ENCODE results near the gene IL22RA1. TPM values are rescaled to one million over a fixed set of nuclear protein-coding genes. Genes with fewer than 3 reads are reported as not detected.

The IL22RA1 gene
- total and polyA plus RNA-seq, 2 of the 8 experiments (the other 6 are each of a cell fraction or from before 2014, with no cell fraction given) = 0.17 to 0.32 TPM

DNA sequence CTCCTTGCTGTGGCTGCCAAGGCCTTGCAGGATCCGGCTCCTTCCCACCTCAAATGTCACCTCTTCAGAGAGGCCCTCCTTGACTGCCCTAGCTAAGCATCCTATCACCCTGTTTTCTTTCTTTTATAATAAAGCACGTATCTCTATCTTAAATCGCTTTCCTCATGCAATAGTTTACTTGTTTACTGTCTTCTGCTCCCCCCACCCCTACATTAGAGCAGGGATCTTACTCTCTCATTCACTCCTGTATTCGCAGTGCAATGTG, 67.4 kb downstream of the IL22RA1 start:
- WGBS, 2 experiments (ENCODE audit: extremely low coverage in 1 of 2, insufficient coverage in 1 of 2, insufficient read length in 1 of 2, insufficient replicate concordance in 2 of 2, low coverage in 1 of 2, low lambda C conversion rate in 2 of 2, missing lambda C conversion rate in 1 of 2) = 90% methylated on average over 4 of the region's 4 CpGs; no CpG with 5 or more reads in 1 of the 2 experiments
- Histone ChIP-seq H3K4ac (replicated peaks; ENCODE audit: insufficient read length, low read depth, low read length) (no peak overlapping the region), H4K91ac (replicated peaks; ENCODE audit: insufficient read length, low read length) (no peak overlapping the region), H3K23ac (ENCODE audit: insufficient read length) (no peak overlapping the region), H3K4me3 (ENCODE audit: extremely low read depth in 1 of 4, insufficient read depth in 2 of 4, low read depth in 3 of 4, low read length in 4 of 4) (no peak overlapping the region), H4K5ac (ENCODE audit: insufficient read length, low read depth, low read length) (no peak overlapping the region), H3K79me2 (ENCODE audit: control insufficient read depth in 1 of 2, insufficient read depth in 2 of 2, low read length in 2 of 2) (no peaks in the 10 kb centered on the region), H2BK20ac (ENCODE audit: low read length) (no peak overlapping the region), H4K8ac (ENCODE audit: extremely low read depth, insufficient read depth, low read length) (no peak overlapping the region), H2BK12ac (ENCODE audit: low read depth, low read length) (no peak overlapping the region), H4K20me1 (replicated peaks in 1 of 2; ENCODE audit: control insufficient read depth in 1 of 2, insufficient read depth in 2 of 2, low read length in 2 of 2) (no peaks in the 10 kb centered on the region), H3K36me3 (ENCODE audit: control insufficient read depth in 2 of 4, insufficient read depth in 4 of 4, low read length in 3 of 4) (no peaks in the 10 kb centered on the region), H3K27ac (ENCODE audit: low read depth, low read length) (no peak overlapping the region), H3K18ac (ENCODE audit: extremely low read depth, low read length) (no peak overlapping the region), H3K23me2 (ENCODE audit: low read depth, low read length) (no peaks in the 10 kb centered on the region), H3K9me3 (ENCODE audit: insufficient read depth in 2 of 2, low read depth in 1 of 2, low read length in 1 of 2) (no peaks in the 10 kb centered on the region), H3K27me3 (replicated peaks in 1 of 4; ENCODE audit: control insufficient read depth in 3 of 4, extremely low read depth in 1 of 4, insufficient read depth in 3 of 4, low read length in 3 of 4) (no peaks in the 10 kb centered on the region; a peak in 1 of 7 replicates), H3K14ac (ENCODE audit: insufficient read length) (no peak overlapping the region), H3K56ac (replicated peaks; ENCODE audit: insufficient read length, low read depth, low read length) (no peak overlapping the region), H2AFZ (ENCODE audit: low read length) (no peak overlapping the region), H2BK15ac (ENCODE audit: low read length) (no peak overlapping the region), H3K4me2 (ENCODE audit: insufficient read depth in 1 of 2, low read depth in 2 of 2, low read length in 2 of 2) (no peak overlapping the region), H3K79me1 (ENCODE audit: low read depth, low read length) (no peaks in the 10 kb centered on the region), H2BK5ac (ENCODE audit: low read depth, low read length) (no peak overlapping the region), H2AK5ac (ENCODE audit: low read depth, low read length) (no peak overlapping the region), H2BK120ac (replicated peaks; ENCODE audit: low read depth, low read length) (no peak overlapping the region), H3K9ac (replicated peaks in 1 of 4; ENCODE audit: extremely low read depth in 1 of 4, low read depth in 3 of 4, low read length in 3 of 4) (no peak overlapping the region), H3K4me1 (replicated peaks in 1 of 4; ENCODE audit: control insufficient read depth in 3 of 4, insufficient read depth in 4 of 4, low read length in 3 of 4) (peaks cover 0 to 5% (median under 1%) of the 10 kb centered on the region in 4 experiments; a peak in 4 of 7 replicates)
- DNase-seq (ENCODE audit: low read depth in 1 of 2, low spot score in 2 of 2) (no peak), FAIRE-seq (no peak)
- ChIA-PET POLR2A (ENCODE audit: partially characterized antibody) (interaction anchor here (1.7 kb wide), 1 partner anchor 13 kb away, joined by 3 read pairs; no protein-coding TSS in a partner anchor), CTCF (ENCODE audit: partially characterized antibody) (interaction anchor here (1.6 to 2.0 kb wide), 2 partner anchors 19 to 36 kb away, joined by 5 to 7 read pairs; partner anchors contain the start of gene MYOM3)
- TF ChIP-seq CBX8 (IDR thresholded peaks at IDR 0.05; ENCODE audit: borderline replicate concordance, low read depth, low read length) (no peak), POU5F1 (IDR thresholded peaks at IDR 0.05; ENCODE audit: low read depth, low read length) (no peak), SP1 (IDR thresholded peaks at IDR 0.05; ENCODE audit: low read depth, low read length) (no peak), TAF7 (optimal IDR thresholded peaks at IDR 0.05; ENCODE audit: borderline replicate concordance, low read depth, low read length) (no peak)
- TF ChIP-seq, protein P1, sequence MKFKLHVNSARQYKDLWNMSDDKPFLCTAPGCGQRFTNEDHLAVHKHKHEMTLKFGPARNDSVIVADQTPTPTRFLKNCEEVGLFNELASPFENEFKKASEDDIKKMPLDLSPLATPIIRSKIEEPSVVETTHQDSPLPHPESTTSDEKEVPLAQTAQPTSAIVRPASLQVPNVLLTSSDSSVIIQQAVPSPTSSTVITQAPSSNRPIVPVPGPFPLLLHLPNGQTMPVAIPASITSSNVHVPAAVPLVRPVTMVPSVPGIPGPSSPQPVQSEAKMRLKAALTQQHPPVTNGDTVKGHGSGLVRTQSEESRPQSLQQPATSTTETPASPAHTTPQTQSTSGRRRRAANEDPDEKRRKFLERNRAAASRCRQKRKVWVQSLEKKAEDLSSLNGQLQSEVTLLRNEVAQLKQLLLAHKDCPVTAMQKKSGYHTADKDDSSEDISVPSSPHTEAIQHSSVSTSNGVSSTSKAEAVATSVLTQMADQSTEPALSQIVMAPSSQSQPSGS (IDR thresholded peaks at IDR 0.05; ENCODE audit: low read length) = no peak
